ENCODE data around the gene DMBT1. TPM values are rescaled to one million over a fixed set of nuclear protein-coding genes. Genes with fewer than 3 reads are reported as not detected.

DMBT1 gene
- total RNA-seq, 1 experiment from 2014 or later, result 0.62 TPM

- intact Hi-C loops (cut with micrococcal nuclease), result no loop called here
- ATAC-seq, result no peak
- CTCF ChIA-PET, result no interaction called here
Observed at GRCh38 chr10:122519144-122519543, 41.4 kb upstream of the DMBT1 start.

GRCh38 chr10:122519873-122520272 lies 40.7 kb upstream of the DMBT1 start:
- POLR2A ChIA-PET (ENCODE audit: unreplicated experiment), result no interaction called here
- H3F3A ChIP-seq (ENCODE audit: low read length, unreplicated experiment), result no peaks in the 10 kb centered on the region

More at GRCh38 chr10:122519144-122519543, 41.4 kb upstream of the DMBT1 start:
- Histone ChIP-seq H3K4me3 (ENCODE audit: low read length) (no peak overlapping the region), H3K9ac (ENCODE audit: low read length) (no peak overlapping the region), H3K9me3 (ENCODE audit: low read length) (no peaks in the 10 kb centered on the region), H3K27me3 (ENCODE audit: low read length) (no peaks in the 10 kb centered on the region), H3K4me1 (ENCODE audit: insufficient read depth, low read length) (no peaks in the 10 kb centered on the region), H3K36me3 (ENCODE audit: low read depth, low read length) (no peaks in the 10 kb centered on the region), H2AFZ (ENCODE audit: low read length) (no peak overlapping the region), H3F3A (ENCODE audit: low read length, unreplicated experiment) (no peaks in the 10 kb centered on the region), H3K4me2 (ENCODE audit: low read length) (no peak overlapping the region), H3K27ac (ENCODE audit: low read length) (no peak overlapping the region), H4K20me1 (ENCODE audit: low read length) (no peaks in the 10 kb centered on the region), H3K79me2 (ENCODE audit: low read length) (no peaks in the 10 kb centered on the region), H3K9me2 (replicated peaks; ENCODE audit: low read length) (no peaks in the 10 kb centered on the region)
- TF ChIP-seq EZH2 (IDR thresholded peaks at IDR 0.05; ENCODE audit: low read length, unreplicated experiment), result no peak
- no peak for TF ChIP-seq EZH2phosphoT487 (IDR thresholded peaks at IDR 0.05; ENCODE audit: borderline replicate concordance, low read length)
- no peak for TF ChIP-seq CTCF (conservative IDR thresholded peaks at IDR 0.05; ENCODE audit: low read depth, low read length)
- no peak for DNase-seq
- POLR2A ChIA-PET (ENCODE audit: unreplicated experiment), result no interaction called here
- no TSS peak for BruUV-seq (replicated peaks)

More at GRCh38 chr10:122519873-122520272, 40.7 kb upstream of the DMBT1 start:
- Histone ChIP-seq H3K9ac (ENCODE audit: low read length) (no peak overlapping the region), H3K27ac (ENCODE audit: low read length) (no peak overlapping the region), H3K36me3 (ENCODE audit: low read depth, low read length) (no peaks in the 10 kb centered on the region), H3K27me3 (ENCODE audit: low read length) (no peaks in the 10 kb centered on the region), H3K79me2 (ENCODE audit: low read length) (no peaks in the 10 kb centered on the region), H3K4me2 (ENCODE audit: low read length) (no peak overlapping the region), H3K4me3 (ENCODE audit: low read length) (no peak overlapping the region), H4K20me1 (ENCODE audit: low read length) (no peaks in the 10 kb centered on the region), H2AFZ (ENCODE audit: low read length) (no peak overlapping the region), H3K4me1 (ENCODE audit: insufficient read depth, low read length) (no peaks in the 10 kb centered on the region), H3K9me3 (ENCODE audit: low read length) (no peaks in the 10 kb centered on the region), H3K9me2 (replicated peaks; ENCODE audit: low read length) (no peaks in the 10 kb centered on the region)
- TF ChIP-seq EZH2phosphoT487 (IDR thresholded peaks at IDR 0.05; ENCODE audit: borderline replicate concordance, low read length) (no peak), EZH2 (IDR thresholded peaks at IDR 0.05; ENCODE audit: low read length, unreplicated experiment) (no peak), CTCF (conservative IDR thresholded peaks at IDR 0.05; ENCODE audit: low read depth, low read length) (no peak)
- CTCF ChIA-PET, result no interaction called here
- no peak for ATAC-seq
- DNase-seq, result no peak
- intact Hi-C loops (cut with micrococcal nuclease), result no loop called here
- BruUV-seq (replicated peaks), result no TSS peak

Data from PC-3 (cell line).